ENCODE measurements around the gene EYA2. TPM values are rescaled to one million over a fixed set of nuclear protein-coding genes. Genes with fewer than 3 reads are reported as not detected.

The EYA2 gene
- total RNA-seq, 3 donors from 2014 or later (not counting 1 experiment from before 2014, with no cell fraction given) = 0.30 TPM; not detected in 2

GRCh38 chr20:47003223-47003622 is 108.6 kb downstream of the EYA2 start:
- DNase-seq (no peak), ATAC-seq (no peak)
- H3K4me3 ChIP-seq (ENCODE audit: low read length) = no peak overlapping the region
- intact Hi-C loops (cut with micrococcal nuclease) = no loop called here
- H3K9me3 Mint-ChIP-seq = no peaks in the 10 kb centered on the region
- TF ChIP-seq CTCF (IDR thresholded peaks at IDR 0.05) = no peak
- peaks cover 30 to 46% of the 10 kb centered on the region in 2 donors for H3K27me3 Mint-ChIP-seq (ENCODE audit: low read depth in 2 of 2)
- H3K4me3 Mint-ChIP-seq = no peak overlapping the region
- no peak overlapping the region for H3K27ac Mint-ChIP-seq
- no peaks in the 10 kb centered on the region for H3K4me1 Mint-ChIP-seq
- 71% methylated on average over 4 of the region's 6 CpGs for WGBS (ENCODE audit: insufficient coverage)
- no peaks in the 10 kb centered on the region for H3K9me3 ChIP-seq (ENCODE audit: control insufficient read depth, insufficient read depth, low read length)
- no peaks in the 10 kb centered on the region for H3K36me3 Mint-ChIP-seq
- no peaks in the 10 kb centered on the region for H3K4me1 ChIP-seq (ENCODE audit: control insufficient read depth, insufficient read depth, low read length)
- no peaks in the 10 kb centered on the region for H3K36me3 ChIP-seq (ENCODE audit: control insufficient read depth, insufficient read depth, low read length)
- no peak overlapping the region for H3K27ac ChIP-seq (ENCODE audit: low read length)
- H3K27me3 ChIP-seq (ENCODE audit: control insufficient read depth, insufficient read depth, low read length) = no peaks in the 10 kb centered on the region

- Mint-ChIP-seq H3K27ac (no peak overlapping the region), H3K4me1 (no peaks in the 10 kb centered on the region), H3K4me3 (no peak overlapping the region), H3K27me3 (ENCODE audit: low read depth in 2 of 2) (peaks cover 28 to 42% of the 10 kb centered on the region in 2 donors), H3K9me3 (no peaks in the 10 kb centered on the region), H3K36me3 (no peaks in the 10 kb centered on the region)
- Histone ChIP-seq H3K9me3 (ENCODE audit: control insufficient read depth, insufficient read depth, low read length) (no peaks in the 10 kb centered on the region), H3K4me1 (ENCODE audit: control insufficient read depth, insufficient read depth, low read length) (no peaks in the 10 kb centered on the region), H3K27ac (ENCODE audit: low read length) (no peak overlapping the region), H3K27me3 (ENCODE audit: control insufficient read depth, insufficient read depth, low read length) (no peaks in the 10 kb centered on the region), H3K36me3 (ENCODE audit: control insufficient read depth, insufficient read depth, low read length) (no peaks in the 10 kb centered on the region), H3K4me3 (ENCODE audit: low read length) (no peak overlapping the region)
- ATAC-seq = no peak
- WGBS (ENCODE audit: insufficient coverage) = 92% methylated on average over 4 of the region's 4 CpGs
- no peak for TF ChIP-seq CTCF (IDR thresholded peaks at IDR 0.05)
- no peak for DNase-seq
- intact Hi-C loops (cut with micrococcal nuclease) = no loop called here
Observed at GRCh38 chr20:47004179-47004578, 109.5 kb downstream of the EYA2 start.

GRCh38 chr20:47007826-47008655 is 113.4 kb downstream of the EYA2 start:
- intact Hi-C loops (cut with micrococcal nuclease) = no loop called here
- WGBS (ENCODE audit: insufficient coverage) = 75% methylated on average over 14 of the region's 14 CpGs
- H3K36me3 Mint-ChIP-seq = no peaks in the 10 kb centered on the region

More at GRCh38 chr20:47007826-47008655, 113.4 kb downstream of the EYA2 start:
- ATAC-seq (no peak), DNase-seq (no peak)
- Histone ChIP-seq H3K27ac (ENCODE audit: low read length) (no peak overlapping the region), H3K4me1 (ENCODE audit: control insufficient read depth, insufficient read depth, low read length) (no peaks in the 10 kb centered on the region), H3K36me3 (ENCODE audit: control insufficient read depth, insufficient read depth, low read length) (no peaks in the 10 kb centered on the region), H3K4me3 (ENCODE audit: low read length) (no peak overlapping the region), H3K27me3 (ENCODE audit: control insufficient read depth, insufficient read depth, low read length) (no peaks in the 10 kb centered on the region), H3K9me3 (ENCODE audit: control insufficient read depth, insufficient read depth, low read length) (no peaks in the 10 kb centered on the region)
- H3K27me3 Mint-ChIP-seq (ENCODE audit: low read depth in 2 of 2) = peaks cover 26 to 35% of the 10 kb centered on the region in 2 donors
- H3K9me3 Mint-ChIP-seq = no peaks in the 10 kb centered on the region
- no peak overlapping the region for H3K4me3 Mint-ChIP-seq
- no peak for TF ChIP-seq CTCF (IDR thresholded peaks at IDR 0.05)
- H3K4me1 Mint-ChIP-seq = no peaks in the 10 kb centered on the region
- no peak overlapping the region for H3K27ac Mint-ChIP-seq

All from natural killer cell (primary cell).